ENCODE measurements around the gene BTAF1.

- TF ChIP-seq CTCF (IDR thresholded peaks at IDR 0.05; ENCODE audit: low read length) (no peak), EZH2 (IDR thresholded peaks at IDR 0.05; ENCODE audit: borderline replicate concordance, low read length) (no peak)
These were observed 155.4 kb downstream of the BTAF1 start for GRCh38 chr10:92079003-92079402.

Measured in OCI-LY1 (cell line).